AG08395 (cell line): Measurements from ENCODE around the gene CDR2L.
"Not testable (repeated sequence)": the region's sequence is repeated elsewhere in the genome, so short reads cannot be mapped to it uniquely, and the experiment has no call there.

Experiments used
- DNase-seq: peaks from one replicate; pipeline ENCODE4 v3.0.0; 2012; ENCODE audit warnings: mixed read lengths, low spot score

CDR2L gene

DNA sequence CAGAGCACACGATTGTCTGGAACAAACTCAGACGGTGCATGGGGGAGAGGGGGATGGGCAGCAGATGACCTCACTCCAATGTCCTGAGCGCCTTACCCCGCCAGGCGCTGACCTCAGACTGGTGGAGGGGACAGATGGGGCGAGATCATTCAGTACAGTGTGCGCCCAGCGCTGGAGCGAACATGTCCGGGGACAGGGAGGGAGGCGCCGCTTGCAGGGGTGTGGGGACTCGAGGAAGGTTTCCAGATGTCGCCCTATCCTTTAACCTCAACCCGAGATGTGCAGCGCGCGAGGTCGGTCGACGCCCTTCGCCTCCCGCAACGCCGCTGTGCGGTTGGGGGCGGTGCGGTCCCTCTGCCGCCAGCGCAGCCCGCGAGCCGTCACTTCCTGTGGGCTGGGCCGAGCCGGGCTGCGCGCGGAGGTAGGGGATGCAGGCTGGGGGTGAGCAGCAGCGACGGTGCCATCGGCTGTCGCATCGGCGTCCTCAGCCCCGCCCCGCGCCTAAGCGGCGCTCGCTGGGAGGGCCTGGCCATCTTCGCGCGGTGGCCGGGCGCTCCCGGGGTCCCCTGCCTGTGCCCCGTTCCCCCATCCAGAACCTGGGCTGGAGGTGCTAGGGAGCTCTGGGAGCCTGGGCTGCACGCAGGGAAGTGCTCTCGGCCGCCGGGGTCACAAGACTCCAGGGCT is 5.3 kb upstream of the CDR2L start:
- DNase-seq: peak; percentile 72

DNA sequence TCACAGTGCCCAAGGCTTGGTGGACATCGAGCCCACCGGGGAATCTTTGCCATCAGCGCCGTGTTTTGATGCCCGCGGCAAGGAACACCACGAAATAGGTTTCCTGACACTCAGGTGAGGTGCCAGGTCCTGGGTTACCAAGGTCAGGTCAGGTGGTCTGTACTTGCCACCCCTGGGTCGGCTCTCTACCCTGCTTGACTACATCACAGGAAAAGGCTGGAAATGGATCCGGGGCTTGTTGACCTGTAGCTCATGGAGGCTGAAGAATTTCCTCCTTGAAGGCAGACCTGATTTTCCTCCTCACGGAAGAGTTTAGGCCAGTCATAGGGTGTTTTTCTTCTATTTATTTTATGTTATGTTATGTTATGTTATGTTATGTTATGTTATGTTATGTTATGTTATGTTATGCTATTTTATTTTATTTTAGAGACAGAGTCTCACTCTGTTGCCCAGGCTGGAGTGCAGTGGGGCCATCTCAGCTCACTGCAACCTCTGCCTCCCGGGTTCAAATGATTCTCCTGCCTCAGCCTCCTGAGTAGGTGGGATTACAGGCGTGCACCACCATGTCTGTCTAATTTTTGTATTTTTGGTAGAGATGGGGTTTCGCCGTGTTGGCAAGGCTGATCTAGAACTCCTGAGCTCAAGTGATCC is 4.6 kb upstream of the CDR2L start:
- DNase-seq: not testable (repeated sequence)

DNA sequence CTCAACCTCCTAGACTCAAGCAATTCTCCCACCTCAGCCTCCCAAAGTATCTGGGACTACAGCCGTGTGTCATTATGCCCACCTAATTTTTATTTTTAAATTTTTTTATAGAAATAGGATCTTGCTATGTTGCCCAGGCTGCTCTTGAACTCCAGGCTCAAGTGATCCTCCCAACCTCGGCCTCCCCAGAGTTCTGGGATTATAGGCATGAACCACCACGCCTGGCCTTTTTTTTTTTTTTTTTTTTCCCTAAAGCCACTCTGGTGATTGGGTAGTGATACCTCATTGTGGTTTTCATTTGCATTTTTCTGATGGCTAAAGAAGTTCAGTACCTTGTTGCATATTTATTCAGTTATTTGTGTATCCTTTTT is 1.2 kb upstream of the CDR2L start:
- no peak for DNase-seq

DNA sequence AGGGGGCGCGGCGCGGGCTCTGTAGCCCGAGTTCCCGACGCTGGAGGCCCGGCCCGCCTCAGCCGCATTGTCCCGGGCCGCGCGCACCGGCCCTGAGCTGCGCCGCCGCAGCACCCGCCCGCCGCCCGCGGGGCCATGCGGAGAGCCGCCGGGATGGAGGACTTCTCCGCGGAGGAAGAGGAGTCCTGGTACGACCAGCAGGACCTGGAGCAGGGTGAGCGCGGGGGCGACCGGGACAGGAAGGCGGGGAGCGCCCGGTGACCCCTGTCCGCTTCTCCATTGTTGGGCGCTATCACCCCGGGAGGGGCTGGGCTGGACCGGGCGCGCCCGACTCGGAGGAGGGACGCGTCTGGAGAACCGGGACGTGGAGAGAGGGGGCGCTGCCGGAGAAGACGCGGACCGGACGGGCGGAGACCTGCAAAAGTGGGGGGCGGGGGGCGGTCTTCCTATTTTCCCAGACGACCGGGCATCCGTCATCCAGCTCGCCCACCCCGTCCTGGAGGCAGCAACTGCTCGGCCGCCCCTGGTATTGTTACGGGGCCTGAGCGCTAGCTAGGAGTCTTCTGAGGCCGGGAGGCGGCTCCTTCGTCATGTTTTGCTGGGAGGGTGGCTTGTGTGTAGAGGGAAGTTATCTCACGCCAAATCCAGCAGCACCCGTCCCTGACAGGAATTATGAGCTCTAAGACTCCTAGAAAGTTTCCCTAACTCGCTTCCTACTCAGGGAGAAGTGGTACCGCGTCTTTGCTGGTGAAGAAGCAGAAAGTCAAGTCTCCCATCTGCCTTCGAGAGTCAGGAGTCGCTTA is 678 bp downstream of the CDR2L start:
- peak; percentile 73 for DNase-seq

DNA sequence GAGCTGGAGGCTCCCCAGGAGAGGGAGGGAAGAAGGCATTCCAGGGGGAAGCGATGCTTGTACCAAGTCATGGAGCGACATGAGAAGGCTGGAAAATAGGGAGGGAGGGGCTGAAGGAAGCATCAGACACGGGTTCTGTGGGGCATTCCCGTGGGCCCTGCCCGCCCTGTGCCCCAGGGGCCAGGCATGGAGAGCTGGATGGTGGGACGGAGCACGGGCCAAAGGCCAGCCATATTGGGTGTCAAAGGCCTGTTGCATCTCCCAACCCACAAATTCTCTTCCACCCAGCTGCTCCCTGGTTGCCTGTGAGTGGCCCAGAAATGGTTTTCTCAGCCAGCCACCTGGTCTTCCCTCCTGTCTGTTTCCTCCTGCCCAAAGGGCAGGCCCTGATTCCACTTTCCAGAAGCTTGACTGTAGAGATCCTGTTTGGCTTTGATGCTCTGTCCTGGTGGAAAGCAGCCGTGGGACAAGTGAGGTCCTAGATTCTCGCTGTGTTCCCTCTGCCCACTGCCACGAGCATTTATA is 3.2 kb downstream of the CDR2L start:
- DNase-seq: no peak

DNA sequence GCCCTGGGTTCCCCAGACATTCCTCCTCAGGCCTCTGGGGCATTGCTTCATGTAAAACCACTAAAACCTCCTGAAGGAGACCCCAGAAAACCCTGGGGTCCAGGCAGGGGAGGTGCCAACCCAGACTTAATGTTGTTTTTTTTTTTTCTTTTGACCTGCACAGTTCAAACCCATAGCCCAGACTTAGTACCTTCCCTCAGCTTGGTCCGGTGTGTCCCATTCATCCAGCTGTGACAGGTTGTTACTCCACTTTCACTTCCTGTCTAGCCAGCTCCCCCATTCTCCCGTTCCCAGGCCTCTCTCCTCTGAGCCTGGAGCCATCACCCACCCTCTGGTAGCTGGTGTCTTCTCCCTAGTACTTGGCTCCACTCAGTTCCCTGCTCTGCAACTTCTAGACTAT is 4.8 kb downstream of the CDR2L start:
- no peak for DNase-seq

DNA sequence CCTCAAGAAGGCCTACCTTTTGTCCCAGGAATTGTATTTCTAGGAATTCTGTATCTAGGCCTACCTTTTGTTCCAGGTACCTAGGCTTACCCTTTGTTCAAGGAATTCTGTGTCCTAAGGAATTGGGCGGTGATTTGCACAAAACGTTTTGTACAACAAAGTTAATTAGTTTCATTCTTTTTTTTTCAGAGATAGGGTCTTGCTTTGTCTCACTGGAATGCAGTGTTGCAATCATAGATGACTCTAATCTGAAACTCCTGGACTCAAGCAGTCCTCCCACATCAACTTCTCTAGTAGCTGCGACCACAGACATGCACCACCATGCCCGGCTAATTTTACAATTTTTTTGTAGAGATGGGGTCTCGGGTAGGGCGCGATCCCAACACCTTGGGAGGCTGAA is 7.0 kb downstream of the CDR2L start:
- DNase-seq: no peak

DNA sequence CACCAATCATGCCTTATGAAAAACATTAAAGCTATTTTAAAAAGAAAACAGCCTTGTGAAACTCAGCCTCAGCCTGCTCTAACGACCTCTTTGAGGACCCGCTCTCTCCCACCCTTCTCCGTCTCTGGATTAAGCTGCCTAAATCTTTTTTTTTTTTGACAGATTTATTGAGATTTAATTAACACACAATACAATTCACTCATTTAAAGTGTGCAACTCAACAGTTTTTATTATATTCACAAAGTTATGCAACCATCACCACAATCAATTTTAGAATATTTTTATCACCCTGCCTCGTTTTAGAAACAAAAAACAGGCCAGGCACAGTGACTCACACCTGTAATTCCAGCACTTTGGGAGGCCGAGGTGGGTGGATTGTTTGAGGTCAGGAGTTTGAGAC is 8.4 kb downstream of the CDR2L start:
- DNase-seq: no peak

DNA sequence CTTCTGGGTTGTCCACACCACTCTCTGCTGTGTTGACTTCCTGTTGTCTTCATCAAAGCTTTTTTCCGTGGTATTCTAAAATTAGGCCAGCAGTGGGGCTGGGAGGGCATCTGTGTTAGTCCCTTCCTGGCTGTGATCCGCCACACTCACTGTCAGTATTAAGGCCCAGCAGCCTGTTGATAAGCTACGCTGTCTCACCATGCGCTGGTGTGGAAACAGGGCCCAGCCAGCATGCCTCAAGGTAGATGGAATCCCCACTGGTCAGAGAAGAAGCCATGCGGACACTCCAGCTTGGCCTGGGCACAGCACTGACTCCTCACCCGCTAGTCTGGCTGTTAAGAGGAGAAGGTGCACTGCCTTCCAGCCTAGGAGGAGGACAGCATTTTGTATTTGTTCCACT is 11.4 kb downstream of the CDR2L start:
- no peak for DNase-seq

DNA sequence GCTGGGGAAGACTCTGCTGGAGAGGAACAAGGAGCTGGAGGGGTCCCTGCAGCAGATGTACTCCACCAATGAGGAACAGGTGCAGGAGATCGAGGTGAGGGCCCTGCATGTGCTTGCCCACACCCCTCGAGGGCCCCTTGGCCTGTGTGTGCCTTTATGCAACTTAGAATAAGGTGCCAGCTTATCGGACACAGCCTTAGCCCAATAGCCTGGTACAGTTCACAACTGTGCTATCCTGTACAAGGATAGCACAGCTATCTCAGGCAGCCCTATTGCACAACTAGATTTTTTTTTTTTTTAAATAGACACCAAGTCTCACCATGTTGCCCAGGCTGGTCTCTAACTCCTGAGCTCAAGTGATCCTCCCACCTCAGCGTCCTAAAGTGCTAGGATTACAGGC is 12.1 kb downstream of the CDR2L start:
- no peak for DNase-seq

DNA sequence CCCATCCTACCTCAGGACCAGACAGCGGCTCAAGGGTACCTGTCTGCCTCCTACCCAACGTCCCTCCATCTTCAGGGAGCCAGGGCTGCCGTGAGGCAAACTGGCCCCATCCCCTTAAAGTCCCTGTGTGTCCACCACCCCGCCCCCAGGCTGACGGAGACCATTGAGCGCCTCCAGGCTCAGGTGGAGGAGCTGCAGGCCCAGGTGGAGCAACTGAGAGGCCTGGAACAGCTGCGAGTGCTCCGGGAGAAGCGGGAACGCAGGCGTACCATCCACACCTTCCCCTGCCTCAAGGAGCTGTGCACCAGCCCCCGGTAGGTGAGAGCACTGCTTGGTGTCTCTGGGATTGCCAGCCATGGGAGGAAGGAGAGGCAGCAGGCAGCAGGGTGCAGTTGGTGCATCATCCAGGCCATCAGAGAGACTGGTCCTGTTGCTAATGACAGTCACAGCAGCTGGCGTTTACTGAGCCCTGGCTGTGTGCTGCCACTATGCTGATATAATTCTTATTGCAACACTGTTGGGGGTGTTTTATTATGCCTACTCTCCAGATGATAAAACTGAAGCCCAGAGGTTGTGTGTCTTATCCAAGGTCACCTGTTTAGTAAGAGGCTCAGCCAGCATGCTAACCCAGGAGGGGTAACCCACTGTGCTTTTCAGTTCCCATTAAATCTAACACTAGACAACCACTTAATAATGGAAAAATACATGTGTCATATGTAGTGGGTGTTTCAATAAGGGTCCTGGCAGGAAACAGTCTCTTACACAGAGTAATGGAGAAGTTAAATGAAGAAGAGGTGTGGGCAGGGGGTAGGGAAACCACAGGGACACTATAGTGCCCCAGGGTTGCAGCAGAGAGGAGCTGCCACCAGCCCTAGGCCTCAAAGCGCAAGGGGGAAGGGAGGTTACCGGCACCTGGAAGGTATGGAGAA is 14.7 kb downstream of the CDR2L start:
- no peak for DNase-seq

DNA sequence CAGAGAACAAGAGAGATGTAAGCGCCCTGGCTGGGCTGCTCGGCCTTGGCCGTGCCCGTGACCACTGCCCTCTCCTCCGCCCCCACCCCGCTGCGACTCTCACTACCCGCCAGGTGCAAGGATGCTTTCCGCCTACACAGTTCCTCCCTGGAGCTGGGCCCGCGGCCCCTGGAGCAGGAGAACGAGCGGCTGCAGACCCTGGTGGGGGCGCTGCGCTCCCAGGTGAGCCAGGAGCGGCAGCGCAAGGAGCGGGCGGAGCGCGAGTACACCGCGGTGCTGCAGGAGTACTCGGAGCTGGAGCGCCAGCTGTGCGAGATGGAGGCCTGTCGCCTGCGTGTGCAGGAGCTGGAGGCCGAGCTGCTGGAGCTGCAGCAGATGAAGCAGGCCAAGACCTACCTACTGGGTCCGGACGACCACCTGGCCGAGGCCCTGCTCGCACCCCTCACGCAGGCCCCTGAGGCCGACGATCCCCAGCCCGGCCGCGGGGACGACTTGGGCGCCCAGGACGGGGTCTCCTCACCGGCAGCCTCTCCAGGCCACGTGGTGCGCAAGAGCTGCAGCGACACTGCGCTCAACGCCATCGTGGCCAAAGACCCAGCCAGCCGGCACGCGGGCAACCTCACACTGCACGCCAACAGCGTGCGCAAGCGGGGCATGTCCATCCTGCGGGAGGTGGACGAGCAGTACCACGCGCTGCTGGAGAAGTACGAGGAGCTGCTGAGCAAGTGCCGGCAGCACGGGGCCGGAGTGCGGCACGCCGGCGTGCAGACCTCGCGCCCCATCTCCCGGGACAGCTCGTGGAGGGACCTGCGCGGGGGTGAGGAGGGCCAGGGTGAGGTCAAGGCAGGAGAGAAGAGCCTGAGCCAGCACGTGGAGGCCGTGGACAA is 15.9 kb downstream of the CDR2L start:
- no peak for DNase-seq

DNA sequence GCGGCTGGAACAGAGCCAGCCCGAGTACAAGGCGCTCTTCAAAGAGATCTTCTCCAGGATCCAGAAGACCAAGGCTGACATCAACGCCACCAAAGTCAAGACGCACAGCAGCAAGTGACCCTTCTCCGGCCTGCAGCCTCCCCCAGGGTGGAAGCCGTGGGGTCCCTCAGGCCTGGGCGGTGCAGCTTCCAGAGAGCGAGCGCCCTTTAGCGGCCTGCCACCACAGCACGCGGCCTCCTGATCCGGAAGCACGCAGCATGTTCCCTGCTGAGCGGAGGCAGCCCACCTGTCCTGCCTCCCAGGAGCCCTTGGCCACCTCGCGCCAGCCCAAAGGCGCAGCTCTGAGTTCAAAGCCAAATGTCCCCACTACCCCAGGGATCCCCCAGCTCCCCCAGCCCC is 16.5 kb downstream of the CDR2L start:
- no peak for DNase-seq

DNA sequence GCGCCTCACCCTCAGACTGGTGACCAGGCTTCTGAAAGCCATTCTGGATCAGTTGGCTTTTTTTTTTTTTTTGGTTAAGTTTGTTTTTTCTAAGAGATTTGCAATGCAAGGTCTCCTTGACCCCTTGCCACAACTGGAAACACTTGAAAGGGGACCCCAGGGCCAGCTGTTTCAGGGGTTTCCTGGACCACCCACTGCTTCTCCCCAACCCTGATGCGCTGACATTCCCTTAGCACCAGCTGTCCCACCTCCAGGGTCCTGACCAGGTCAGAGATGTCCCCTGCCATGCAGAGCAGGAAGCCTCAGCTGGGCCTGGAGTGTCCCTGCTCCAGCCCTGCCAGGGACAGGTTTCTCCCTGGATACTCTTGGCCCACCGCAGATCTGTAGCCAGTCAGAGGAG is 16.9 kb downstream of the CDR2L start:
- no peak for DNase-seq

DNA sequence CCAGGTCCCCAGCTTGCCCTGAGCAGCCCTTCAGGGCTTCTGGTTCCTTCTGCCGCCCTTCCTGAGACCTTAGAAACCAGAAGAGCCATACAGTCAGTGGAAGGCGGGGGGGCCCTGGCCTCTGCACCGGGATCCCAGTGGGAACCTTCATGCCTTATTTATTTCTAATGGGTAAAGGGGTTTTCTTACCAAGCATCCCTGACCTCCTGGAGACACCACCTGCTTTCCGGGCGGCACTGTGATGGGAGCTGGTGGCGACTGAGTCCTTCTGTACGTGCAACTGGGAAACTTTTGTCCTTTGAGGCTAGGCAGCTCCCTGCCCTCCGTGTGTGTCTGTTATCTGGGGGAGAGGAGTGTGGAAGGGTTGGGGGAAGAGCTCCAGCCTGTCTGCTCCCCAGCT is 17.9 kb downstream of the CDR2L start:
- no peak for DNase-seq

DNA sequence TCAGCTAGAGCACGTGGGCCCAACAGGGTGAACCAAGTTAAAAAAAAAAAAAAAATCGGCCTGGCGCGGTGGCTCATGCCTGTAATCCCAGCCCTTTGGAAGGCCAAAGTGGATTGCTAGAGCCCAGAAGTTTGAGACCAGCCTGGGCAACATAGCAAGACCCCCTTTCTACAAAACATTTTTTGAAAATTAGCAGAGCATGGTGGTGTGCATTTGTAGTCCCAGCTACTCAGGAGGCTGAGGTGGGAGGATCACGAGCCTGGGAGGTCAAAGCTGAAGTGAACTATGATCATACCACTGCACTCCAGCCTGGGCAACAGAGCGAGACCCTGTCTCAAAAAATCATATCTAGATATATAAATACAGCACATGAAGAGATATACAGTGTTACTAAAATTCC is 18.7 kb downstream of the CDR2L start:
- DNase-seq: not testable (repeated sequence)

DNA sequence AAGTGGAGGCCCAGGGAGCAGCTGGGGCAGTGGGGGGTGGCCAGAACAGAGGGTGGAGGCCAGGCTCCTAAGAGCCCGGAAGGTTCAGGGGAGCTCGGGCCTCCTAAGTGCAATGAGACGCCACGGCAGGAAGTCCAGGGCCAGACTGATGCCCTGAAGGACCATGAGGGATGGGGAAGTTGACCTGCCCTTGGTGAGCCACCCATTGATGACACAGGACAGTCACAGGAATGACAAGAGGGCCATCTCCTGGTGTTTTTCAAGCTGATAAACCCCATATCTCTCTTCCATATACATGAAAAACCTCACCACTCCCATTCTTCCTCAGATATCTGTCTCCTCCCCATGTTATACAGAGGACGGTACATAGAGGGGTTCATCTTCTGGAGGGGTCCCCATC is 19.2 kb downstream of the CDR2L start:
- DNase-seq: no peak

DNA sequence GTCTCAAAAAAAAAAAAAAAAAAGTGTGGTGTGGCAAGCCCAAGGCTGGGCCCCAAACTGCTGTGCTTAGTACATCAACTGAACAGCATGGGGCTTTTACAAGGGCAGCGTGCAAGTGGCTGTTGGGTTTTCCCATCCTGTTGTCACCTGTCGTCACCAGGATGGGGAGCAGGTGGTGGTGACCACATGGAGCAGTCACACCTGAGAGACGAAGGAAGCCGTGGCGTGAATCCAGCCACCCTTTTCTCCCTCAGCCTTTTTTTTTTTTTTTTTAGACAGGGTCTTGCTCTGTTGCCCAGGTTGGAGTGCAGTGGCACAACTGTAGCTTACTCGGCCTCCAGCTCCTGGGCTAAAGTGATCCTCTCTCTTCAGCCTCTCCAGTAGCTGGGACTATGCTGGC is 20.9 kb downstream of the CDR2L start:
- DNase-seq: no peak

DNA sequence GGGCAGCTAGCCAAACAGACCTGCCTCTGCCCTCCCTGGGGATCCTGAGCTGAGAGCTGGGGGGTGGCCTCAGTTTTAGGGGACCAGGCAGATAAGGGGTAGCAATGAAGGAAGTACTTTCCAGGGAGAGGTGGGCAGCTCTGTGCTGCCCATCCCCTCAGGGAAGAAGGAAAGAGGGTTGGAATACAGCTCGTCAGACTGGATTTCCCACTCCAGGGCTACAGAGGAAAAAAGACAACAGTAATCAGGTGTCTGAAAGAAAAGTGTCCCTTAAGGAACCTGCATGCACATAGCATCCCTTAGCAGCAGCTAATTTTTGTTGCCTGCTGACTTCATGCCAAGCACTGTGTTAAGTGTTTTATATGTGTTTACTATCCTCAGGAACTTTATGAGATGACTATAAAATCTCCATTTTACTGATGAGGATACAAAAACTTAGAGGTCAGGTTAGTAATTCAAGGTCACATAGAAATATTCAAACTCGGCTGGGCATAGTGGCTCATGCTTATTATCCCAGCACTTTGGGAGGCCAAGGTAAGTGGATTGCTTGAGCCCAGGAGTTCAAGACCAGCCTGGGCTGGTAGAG is 21.8 kb downstream of the CDR2L start:
- no peak for DNase-seq

DNA sequence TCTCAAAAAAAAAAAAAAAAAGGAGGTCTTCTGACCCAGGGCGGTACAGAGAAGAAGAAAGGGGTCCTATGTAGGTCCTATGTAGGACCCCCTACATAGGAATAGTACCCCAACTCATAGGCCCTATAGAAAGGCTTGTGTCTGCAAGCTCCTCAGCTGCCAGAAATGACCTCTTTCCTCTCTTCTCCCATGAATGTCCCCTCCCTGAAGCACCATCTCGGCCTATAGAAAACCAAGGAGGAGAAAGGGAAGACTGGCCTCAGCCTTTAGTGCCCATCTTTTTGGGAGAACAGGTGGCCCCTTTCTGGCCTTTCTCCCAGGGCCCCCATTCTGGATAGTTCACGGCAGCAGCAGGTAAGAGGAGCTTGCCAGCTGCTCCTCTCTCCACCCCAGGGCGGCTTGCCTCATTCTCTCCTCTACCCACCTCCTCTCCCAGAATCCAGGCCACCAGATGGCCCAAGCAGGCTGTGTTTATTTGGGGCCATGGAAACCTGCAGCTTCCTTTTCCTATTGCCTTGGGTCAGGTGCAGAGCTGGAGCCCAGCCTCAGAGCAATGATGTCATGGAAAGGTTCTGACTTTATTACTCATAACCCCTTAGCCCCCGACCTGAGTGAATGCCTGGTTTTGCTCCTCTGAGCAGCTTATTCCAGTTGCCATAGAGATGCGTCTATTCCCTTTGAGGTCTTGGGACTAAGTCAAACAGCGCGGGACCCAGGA is 23.4 kb downstream of the CDR2L start:
- peak; percentile 31 for DNase-seq
